Cardiac septum (tissue), 1 donor: ENCODE results near the gene ALAS2. TPM values are rescaled to one million over a fixed set of nuclear protein-coding genes. Genes with fewer than 3 reads are reported as not detected.

Source experiments
- total RNA-seq: library from RNA; stranded (reverse); fragmentation: NEBNext Ultra II Directional; extraction: Animal tissue kit (Norgen Biotek cat#: 25700); gene quantifications from one replicate; pipeline ENCODE4 v1.2.1, GENCODE V29; 2021
- donor health status: DM: no; HTN: no; CAD: no.

ALAS2 gene
- total RNA-seq, 1 donor from 2014 or later: 5.6 TPM

Other genes with a start within 250 kb of the ALAS2 start
- not detected for gene ITIH6, start 232.7 kb downstream of the ALAS2 start, total RNA-seq
- gene MAGED2, start 223.2 kb downstream of the ALAS2 start, total RNA-seq: 91.5 TPM
- gene TRO, start 110.2 kb downstream of the ALAS2 start, total RNA-seq: 4.6 TPM
- gene PFKFB1, start 36.8 kb downstream of the ALAS2 start, total RNA-seq: 0.35 TPM
- gene APEX2, start 30.6 kb downstream of the ALAS2 start, total RNA-seq: 8.4 TPM
- gene PAGE2B, start 44.1 kb upstream of the ALAS2 start, total RNA-seq: not detected
- gene PAGE2, start 58.0 kb upstream of the ALAS2 start, total RNA-seq: not detected
- gene PAGE5, start 189.4 kb upstream of the ALAS2 start, total RNA-seq: not detected
- not detected for gene PAGE3, start 233.9 kb upstream of the ALAS2 start, total RNA-seq